Loucy (cell line): ENCODE results near the gene MAPK1.

Experiments used
- CTCF ChIP-seq: fragments of 200-600 bp; sonication (generic); conservative IDR thresholded peaks from 2 replicates; pipeline ENCODE4 v1.5.1; 2014; ENCODE audit warnings: mild to moderate bottlenecking, antibody characterized with exemption, low read length
- EZH2phosphoT487 ChIP-seq: fragments of 200-600 bp; IDR thresholded peaks from 2 replicates; pipeline ENCODE4 v1.6.1; 2018; ENCODE audit warnings: antibody characterized with exemption, mild to moderate bottlenecking, moderate library complexity, borderline replicate concordance

GRCh38 chr22:21713428-21714058 lies 153.9 kb downstream of the MAPK1 start:
- TF ChIP-seq CTCF (0 out of 2 replicates have a peak, but pooled peaks have one; percentile 0), EZH2phosphoT487 (no peak)
